Measurements from ENCODE around the gene AFDN.

Gene AFDN

DNA sequence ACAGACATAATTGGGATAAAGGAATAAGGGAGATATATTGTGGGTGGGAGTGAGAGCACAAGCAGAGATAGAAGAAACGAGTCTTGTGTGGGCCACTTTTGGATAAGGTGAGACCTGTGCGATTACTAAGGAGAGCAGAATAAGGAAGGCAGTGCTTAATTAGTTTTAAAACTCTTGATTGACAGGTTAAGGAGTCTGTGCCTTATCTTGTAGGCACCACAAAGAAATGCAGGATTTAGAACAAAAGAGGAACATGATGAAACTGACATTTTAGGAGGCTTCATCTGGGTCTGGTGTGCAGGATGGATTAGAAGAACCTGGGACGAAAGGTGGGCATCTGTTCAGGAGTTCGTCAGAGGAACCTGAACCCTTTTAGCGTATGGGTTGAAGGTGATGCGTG, 100.5 kb downstream of the AFDN start:
- DNase-seq = no peak

DNA sequence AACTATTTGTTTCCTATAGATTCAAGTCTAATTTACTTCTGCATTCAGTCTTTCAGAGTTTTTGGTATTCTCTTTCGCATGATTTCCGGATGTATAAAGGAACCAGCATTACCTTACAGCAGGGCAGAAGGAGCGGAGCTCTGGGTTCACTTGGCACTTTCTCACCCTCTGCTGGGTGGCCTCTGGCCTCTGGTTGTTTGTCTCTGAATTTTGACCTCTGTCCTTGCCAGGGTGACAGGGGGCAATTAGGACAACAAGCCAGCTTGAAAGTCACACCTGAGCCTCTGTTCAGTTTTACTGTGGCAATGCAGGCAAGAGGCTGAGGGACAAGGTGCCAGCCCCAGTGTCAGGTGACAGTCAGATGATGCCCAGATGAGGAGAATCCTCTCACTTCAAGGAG, 101.4 kb downstream of the AFDN start:
- no peak for DNase-seq

DNA sequence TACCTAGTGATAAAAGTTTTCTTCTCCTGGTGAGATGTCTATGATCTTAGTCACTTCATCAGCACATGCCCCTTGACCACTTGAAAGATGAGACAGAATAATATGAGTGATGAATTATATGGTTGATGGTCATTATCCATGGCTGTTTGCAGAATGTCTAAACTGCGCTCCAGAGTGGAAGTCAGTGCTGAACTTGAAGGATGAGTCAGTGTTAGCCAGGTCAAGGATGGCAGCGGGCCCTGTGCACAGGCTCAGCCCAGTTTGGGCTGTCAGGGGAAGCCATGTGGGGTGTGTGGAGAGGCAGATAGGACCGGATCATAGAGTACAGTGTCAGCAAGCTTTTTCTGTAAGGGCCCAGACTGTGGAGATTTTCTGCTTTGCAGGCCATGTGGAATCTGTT, 103.6 kb downstream of the AFDN start:
- DNase-seq = no peak

DNA sequence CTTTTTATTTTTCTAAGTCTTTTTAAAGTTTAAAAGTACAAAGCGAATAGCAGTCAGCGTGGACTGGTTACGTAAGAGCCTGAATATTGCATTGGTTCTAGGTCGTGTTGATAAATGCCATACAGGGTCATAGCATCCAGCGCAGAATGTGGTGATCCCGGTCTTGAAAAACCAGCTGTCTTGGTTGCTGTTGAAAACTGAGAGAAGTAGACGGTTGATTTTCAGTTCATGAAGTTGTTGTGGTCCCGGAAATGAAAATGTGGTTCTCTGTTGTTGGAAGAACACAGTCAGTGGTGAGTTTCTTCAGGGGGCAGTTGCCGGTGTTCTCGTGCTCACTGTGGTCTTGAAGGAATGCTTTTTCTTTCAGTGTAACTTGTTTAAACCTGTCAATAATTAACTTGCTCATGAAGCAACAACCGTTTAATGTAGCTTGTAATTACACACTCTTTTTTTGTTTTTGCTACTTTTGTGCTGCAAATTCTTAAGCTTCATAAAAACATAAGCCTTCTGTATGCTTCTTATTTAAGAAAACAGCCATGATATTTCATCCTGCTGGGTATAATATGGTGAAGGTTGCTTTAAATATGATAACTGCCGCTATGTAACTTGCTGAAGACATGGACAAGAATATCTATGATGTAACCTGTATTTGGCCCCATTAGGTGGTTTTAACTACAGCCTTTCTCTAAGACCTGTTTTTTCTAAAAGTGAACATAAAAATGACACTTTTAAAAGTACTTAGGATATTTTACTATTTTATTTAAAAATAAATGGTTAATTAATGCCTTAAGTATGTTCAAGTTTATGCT, 106.0 kb downstream of the AFDN start:
- no peak for DNase-seq

DNA sequence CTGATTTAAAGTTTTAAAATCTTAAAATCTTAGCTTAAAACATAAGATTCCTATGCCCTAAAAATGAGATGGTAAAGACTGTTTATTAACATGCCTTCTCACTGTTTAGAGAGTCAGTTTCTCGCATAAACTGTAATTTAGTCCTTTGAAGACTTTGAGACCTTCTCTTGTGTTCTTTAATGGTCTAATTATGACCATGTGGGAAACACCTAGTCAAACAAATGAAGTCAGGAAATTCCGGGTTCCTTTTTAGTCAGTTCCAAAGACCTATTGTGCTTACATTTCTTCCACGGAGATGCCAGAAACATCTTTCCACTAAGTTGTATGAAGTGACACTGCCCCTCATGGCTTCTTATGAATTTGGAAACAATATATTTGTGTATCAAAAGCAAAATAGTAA, 106.6 kb downstream of the AFDN start:
- no peak for DNase-seq

DNA sequence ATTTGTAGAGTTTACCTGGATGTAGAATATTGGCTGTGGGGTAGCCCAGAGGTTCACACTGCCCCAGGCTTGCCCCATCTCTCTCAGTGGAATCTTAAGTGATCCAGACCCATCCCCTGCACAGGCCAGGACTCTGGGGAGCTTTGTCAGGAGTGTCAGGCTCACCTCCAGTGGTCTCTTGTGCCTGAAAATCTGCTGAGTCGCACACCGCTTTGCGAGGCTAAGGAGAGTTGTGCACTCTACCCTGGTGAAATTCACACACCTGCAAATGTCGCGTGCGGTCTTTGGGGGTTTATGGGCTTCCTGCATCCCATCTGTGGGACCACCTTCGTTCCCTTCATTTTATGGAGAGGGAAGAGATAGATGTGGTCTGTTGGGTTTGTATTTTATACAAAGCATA, 107.1 kb downstream of the AFDN start:
- no peak for DNase-seq

DNA sequence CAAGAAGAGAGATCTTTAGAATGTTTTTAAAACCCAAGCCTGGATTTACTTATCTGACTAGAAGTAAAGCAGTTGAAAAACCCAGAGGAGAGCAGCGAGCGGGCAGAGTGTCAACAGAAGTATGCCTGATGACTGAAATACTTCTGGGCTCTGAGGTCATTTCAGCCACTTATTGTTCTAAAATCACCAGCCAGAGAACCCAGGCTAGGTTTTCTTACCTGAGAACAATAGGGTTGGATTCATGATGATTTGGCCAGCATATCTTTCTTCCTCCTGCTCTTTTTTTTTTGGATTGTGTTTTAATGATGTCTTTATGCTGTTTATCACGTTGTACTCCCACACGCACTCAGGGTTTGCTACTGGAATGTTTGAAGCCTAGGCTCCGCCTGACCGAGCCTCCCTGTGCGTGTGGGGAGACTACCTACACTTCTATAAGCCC, 107.7 kb downstream of the AFDN start:
- no peak for DNase-seq

DNA sequence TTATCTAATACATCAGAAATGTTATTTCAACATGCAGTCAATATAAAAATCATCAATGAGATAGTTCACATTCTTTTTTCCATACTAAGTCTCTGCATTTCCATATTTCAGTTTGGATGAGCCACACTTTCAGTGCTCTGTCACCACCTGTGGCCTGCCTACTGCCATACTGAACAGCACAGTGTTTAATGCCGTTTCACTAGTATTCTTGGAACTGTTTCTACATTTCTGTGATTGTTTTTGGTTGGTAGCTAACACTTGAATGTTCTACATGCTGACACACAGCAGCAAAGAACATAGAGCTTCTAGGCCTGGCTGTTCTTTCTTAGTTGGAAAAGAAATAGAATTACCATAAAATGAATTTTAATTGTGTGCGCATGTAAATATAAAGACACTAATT, 109.3 kb downstream of the AFDN start:
- no peak for DNase-seq

DNA sequence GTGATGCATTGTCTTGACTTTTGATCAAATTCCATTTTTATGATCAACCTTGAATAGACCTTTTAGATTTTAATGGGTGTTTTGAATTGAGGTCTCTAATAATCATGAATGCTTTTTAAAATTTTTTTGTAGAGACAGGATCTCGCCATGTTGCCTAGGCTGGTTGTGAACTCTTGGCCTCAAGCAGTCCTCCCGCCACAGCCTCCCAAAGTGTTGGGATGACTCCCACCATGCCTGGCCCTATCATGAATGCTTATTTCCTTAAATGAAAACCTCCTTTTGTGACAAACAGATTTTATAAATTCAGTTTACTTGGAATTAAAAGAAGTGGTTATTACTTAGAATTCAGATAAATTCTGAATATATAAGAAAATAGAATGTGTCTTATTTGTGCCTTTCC, 110.6 kb downstream of the AFDN start:
- DNase-seq = no peak

DNA sequence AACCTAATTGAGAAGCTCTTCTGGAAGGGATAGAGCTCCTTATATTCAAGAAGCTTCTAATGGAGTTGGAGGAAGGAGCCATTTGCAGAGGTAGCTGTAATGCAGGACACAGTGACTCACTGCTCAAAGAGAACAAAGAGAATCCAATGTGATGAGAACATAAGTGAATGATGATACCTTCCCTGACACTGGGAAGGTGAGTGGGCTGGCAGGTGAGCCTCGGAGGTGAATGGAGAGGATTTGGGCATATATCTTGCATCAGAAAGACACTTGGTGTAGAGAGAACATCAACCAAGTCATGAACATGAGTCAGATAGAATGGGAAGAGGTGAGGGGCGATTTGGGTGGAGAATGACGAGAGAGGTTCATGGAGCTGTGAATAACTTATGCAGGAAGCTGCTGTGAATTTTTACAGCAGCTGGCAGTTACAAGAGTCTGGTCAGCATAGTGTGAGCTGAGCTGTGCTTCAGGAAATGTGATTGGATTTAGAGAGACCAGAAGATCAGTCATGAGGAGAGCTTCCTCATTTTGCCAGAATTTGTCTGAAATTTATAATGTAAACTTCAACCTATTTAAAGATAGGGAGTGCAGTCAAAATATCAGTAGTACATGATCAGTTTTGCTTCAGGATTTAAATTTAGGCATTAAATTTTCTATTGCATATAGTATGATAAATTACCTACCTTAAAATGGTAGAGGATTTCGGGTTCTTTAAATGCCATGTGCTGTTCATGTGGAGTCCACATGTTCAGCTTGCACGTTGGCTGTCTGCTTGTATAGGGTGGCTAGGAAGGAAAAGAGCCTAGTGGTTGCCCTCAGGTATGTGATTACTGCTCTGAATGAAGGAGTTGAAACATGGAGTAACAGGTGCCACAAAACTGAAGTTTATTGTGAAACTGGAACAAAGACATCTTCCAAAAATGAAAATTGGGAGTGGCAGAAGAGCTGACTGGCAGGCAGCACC, 111.5 kb downstream of the AFDN start:
- peak; percentile 8 for DNase-seq

DNA sequence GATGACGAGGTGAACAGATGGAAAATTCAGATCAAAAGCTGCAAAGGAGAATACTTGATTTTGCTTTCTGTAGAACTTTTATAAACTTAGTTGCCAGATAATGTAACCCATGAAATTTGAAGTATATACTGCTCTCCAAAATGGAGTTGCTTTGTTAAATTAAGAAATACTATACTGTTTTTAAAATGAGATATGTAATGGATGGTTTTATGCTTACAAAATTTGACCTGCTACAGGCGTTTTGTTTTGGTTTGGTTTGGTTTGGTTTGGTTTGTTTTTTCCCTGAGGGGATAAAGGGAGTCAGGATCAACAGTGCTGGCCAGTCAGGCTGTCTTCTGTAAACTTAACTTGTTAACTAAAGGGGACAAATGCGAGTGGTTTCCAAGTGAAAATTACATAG, 115.1 kb downstream of the AFDN start:
- DNase-seq = no peak

DNA sequence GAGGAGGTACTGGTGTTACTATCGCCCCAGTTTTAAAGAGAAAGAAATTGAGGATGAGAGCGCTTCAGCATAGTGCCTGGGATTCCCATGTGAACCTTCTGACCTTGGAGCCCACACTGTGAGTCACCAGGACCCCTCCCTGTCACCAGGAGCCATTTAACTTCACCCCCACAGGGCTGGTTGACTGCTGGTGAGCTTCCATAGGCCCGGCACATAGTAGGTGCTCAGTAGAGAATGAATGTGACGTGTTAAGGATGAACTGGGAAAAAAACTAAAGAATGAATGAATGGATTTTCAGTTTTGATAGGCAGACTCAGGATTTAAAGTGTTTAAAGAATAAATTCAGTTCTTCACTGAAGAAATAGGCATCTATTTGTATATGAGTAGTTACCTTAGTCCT, 117.4 kb downstream of the AFDN start:
- no peak for DNase-seq

DNA sequence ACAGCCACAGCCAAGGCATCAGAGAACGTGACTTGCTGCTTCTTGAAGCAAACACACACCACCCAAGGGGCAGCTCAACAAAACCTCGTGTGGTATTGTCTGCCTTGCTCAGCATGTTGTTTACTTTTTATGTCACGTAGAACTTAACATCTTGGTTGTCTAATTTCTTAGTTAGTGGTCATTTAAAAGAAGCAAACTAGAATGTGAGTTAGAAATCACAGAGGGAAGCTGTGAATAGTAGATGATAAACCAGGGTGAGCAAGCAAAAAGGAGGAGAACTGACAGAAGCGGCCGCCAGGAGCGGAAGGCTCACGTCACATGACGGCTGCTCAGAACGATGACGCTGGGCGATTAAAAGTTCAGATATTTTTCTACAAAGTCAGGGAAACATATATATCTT, 119.3 kb downstream of the AFDN start:
- no peak for DNase-seq

DNA sequence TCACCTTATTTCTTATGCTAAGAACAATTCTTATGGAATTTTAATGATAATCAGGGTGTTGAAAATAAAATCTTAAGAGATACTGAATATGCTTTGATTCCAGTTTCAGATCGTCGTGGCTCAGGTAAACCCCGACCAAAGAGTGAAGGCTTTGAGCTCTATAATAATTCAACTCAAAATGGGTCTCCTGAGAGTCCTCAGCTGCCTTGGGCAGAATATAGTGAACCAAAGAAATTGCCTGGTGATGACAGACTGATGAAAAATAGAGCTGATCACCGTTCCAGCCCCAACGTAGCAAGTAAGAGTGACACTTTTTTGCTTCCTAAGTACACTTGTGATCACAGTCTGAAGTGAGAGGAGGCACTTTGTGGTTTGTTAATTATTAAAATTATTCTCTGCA, 119.9 kb downstream of the AFDN start:
- DNase-seq = no peak

DNA sequence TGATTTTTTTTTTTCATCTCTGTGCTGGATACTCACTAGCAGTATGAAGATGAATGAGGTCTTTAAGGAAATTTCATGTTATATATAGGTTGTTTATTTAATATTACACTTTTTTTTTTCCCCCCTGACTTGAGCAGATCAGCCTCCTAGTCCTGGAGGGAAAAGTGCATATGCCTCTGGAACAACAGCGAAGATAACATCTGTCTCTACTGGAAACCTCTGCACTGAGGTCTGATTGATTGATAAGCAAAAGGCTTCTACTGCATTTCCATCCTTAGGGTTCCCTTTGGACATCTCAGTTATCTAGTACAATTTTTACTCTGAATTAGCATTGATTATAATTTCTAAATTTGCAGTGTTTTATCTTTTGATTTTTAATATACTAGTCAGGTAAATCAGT, 121.0 kb downstream of the AFDN start:
- no peak for DNase-seq

DNA sequence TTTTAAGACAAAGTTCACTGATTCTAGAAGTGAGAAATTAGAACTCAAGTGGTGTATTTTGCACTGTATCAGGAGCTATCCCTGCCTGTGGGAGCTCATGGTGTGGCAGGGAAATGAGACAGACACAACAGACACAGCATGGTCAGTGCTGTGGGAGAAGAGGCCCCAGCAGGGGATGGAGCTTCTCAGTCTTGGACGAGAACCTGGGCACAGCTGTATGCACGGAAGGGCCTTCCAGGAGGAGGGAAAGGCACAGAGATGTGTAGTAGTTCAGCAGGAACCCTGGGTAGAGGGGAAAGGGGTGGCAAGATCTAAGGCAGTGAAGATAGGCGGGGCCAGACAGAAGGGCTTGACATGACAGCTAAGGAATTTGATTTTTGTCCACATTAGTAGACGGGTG, 122.0 kb downstream of the AFDN start:
- DNase-seq = no peak

DNA sequence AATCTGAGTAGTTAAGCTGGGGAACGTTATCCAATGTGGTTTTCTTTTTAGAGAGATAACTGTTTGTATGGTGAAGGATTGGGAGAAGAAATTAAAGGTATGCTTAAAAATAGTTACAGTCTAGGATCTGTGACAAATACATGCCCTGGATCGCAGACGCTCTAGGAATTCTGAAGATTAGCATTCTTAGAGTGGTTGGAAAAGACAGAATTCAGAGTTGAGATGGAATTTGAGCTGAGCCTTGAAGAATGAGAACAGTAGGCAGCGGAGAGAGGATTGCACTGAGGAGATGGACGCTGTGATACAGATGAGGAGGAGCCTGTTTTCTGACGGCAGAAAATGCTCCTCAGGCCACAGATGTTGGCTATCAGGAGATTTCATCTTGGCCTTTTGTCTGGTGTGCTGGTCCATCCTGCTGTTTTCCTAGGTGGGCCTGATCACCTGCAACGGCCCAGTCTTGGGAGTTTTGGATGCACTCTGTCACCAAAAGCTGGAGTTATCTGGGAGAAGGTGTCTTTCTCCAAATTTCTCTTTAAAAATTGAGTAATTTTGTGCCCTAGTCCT, 122.5 kb downstream of the AFDN start:
- DNase-seq = no peak

DNA sequence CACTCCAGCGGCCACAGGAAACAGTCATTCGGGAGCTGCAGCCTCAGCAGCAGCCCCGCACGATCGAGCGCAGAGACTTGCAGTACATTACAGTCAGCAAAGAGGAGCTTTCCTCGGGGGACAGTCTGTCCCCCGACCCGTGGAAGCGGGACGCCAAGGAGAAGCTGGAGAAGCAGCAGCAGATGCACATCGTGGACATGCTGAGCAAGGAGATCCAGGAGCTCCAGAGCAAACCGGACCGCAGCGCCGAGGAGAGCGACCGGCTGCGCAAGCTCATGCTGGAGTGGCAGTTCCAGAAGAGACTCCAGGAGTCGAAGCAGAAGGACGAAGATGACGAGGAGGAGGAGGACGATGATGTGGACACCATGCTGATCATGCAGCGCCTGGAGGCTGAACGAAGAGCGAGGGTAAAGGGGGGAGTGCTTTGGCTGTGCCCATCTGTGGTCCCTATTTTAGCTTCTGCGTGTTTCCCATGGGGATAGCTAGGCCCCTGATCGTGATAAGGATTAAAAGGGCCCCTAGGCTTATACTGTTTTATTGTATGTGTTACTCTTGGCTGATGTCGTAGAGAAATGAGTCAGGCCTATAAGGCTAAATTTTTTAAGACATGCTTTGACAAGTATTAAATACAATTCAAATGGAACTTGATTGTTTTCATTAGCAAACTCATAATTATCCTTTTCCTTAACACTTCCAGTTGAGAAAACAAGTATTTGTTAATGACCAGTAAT, 125.2 kb downstream of the AFDN start:
- no peak for DNase-seq

DNA sequence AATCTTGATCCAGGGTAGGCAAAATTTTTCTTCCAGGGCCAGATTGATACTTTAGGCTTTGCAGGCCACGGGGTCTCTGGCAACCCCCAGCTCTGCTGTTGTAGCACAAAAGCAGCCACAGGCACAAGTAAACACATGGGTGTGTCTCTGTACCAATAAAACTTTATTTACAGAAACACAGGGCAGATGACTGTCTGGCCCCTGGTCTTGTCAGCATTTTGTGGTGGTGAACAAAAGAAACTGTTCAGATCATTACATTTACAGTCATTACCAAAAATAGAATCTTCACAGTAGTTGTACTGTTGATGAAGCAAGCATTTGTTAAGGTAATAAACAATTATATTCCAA, 125.8 kb downstream of the AFDN start:
- DNase-seq = no peak

DNA sequence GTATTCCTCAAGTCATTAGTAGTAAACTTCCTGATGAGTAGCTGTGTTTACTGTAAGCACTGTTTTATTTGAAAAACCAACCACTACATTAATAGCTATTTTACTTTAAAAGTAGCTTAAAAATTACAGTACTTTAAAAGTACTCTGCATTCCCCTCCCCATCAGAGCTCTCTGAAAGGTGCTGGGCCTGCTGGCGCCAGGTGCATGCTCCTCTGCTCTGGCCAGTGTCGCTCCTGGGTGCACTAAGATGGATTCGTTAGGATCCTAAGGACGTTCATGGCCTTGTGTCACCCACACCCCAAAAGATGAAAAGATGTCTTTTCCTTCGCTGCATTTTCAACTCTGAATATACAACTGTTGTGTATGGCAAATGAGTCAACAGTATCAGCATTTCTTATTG, 126.8 kb downstream of the AFDN start:
- no peak for DNase-seq

DNA sequence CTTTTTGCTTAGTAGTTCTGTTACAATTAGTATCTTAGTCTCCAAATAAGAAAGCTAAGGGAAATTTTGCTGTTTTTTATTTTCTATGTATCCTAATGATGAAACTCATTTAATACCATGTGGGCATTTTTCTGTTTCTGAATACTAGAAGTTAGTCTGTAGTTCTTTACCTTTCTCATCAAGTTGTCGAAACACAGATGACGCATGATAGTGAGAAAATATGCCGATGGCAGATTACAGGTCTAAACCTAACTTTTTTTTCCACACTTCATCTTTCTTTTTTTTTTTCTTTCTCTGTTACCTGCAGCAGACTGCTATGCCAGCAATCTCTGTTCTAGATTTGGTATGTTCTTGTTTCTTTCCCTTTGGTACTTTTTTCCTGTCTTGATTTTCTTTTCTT, 127.4 kb downstream of the AFDN start:
- no peak for DNase-seq

DNA sequence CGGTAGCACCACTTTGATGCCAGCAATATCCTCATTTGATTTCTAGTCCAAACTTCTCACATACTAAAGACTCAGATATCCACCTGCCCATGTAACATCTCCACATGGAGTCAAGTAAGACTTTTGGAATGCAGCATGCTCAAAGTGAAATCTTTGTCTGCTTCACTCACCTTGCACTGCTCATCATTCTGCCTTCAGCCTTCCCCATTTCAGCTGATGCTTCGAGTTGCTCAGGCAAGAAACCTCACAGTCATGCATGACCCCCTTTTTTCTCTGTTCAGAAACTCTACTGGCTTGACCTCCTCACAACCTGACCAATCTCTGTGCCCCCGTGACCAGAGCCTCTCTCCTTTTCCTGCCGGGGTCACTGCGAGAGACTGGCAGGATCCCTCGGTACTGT, 129.8 kb downstream of the AFDN start:
- DNase-seq = no peak

DNA sequence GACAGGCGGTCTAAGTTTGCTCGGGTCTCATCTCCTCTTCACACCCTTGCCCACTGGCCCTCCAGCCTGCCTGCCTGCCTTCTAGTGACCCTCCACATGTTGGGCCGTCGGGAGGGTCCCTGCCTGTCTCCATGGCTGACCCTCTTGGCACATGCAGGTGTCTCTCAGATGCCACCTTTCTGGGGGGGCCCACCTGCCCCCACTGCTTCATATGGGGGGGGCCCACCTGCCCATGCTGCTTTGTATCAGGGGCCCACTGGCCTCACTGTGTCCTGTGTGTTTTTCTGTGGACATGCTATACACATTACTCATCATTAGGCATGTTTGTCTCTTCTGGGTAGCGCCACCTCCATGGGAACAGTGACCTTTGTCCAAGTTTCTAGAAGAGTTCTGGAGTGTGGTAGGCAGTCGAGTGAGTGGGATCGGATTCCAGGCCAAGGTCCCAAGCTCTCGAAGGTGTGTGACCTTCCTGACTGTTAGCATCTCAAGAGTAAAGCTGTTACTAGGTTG, 130.3 kb downstream of the AFDN start:
- DNase-seq = no peak
